Stimulated activated CD4-positive, alpha-beta T cell treated with anti-CD3 and anti-CD28 coated beads, TNF-alpha, amount 100 ng/mL, for 1 hour (primary cell): ENCODE results near the gene ATP6V0D1.

ENCODE experiments used
- DNase-seq, 3 donors: peaks; one replicate each; pipeline ENCODE4 v3.0.0-alpha.2; 2020; ENCODE audit warnings: low read depth in 3 of 3, low spot score in 1 of 3

The ATP6V0D1 gene

DNA sequence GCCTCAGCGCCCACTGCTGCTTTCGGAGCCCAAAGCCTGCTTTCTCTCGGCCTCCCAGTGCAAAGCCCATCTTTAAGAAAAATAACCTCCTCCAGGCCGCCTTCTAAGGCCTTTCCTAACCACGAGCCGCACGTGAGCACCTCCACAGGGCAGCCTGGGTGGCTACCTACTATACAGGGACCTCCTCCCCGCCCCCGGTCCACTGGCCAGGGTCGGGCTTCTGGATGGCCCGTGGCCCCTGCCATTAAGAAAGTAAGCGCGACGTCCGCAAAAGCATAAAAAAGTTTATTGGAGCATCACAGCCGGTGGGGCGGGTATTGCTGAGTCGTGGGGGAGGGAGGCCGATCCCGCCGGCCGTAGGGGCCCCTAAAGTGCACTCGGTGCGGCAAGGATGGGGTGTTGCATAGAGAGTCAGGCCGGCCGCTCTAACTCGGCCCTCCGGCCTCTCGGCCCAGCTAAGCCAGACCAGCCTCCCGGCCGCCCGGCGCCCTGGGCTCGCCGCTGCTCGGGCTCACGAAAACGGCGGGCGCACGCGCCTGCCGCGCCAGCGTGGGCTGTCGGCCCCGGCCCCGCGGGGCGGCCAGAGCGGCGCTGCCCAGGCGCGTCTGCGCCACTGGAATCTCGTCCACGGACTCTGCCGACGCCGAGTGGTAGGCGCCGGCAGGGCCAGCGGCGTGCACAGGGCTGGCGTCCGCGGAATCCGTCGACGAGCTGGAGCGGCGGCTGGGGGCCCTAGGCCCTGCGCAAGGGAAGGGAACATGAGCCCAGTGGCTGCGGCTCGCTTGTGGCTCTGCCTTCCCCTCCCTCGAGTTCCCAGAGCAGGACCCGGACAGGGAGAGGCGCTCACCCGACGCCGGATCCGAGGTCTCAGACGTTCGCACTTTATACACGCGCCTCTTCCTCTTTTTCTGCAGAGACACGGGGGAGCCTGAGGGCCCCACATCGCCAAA lies 86.5 kb downstream of the ATP6V0D1 start:
- DNase-seq: no peak

DNA sequence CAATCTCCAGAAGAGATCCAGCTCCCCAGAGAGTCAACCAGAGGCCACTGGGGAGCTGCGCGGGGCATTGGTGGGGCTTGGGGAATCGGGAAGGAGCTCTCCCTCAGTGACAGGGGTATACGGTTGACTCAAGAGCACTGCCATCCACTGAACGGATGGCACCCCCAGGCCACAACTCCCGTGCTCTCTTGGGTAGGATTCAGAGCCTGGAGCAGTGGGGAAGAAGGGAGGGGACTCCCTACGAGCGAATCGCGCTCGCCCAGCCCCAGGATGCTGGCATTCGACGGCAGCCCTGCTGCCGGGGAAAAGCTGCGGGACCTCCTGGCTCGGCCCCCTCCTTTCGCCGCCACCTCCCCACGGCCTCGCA lies 87.2 kb downstream of the ATP6V0D1 start:
- DNase-seq: no peak

DNA sequence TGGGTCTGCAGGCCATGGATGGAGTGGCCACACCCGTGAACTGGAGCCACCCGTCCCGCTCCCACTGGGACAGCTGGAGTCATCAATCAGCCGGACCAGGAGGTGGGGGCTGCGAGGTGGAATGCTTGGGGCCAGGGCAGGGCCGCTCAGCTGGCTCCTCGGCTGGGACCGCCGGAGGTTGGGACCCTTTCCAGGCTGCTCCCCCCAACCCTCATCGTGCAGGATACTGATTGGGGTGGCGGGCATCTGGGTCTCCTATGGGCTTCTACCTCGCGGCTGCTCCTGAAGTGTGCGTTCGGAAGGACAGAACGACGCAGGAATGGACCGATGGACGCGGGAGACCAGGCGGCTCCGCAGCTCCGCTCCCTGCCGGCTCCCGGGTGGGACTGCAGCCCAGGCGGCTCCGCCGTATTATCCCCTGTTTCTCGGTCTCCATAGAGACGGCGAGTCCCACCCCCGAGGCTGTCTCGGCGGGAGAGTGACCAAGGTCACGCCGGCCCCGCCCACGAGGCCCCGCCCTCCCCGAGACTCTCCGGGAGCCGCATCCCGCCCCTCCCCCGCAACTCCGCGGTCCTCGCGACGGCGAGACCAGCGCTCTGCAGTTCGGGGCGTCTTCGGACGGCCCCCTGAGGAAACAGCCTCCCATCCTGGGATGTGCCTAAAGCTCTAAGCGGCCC lies 87.7 kb downstream of the ATP6V0D1 start, which contains the start of gene TPPP3:
TSS of gene TPPP3 (minus strand) at position 388 of the 677 bp plus-strand sequence. CDS start 2,387 bp downstream, outside the sequence.
- DNase-seq: no peak

DNA sequence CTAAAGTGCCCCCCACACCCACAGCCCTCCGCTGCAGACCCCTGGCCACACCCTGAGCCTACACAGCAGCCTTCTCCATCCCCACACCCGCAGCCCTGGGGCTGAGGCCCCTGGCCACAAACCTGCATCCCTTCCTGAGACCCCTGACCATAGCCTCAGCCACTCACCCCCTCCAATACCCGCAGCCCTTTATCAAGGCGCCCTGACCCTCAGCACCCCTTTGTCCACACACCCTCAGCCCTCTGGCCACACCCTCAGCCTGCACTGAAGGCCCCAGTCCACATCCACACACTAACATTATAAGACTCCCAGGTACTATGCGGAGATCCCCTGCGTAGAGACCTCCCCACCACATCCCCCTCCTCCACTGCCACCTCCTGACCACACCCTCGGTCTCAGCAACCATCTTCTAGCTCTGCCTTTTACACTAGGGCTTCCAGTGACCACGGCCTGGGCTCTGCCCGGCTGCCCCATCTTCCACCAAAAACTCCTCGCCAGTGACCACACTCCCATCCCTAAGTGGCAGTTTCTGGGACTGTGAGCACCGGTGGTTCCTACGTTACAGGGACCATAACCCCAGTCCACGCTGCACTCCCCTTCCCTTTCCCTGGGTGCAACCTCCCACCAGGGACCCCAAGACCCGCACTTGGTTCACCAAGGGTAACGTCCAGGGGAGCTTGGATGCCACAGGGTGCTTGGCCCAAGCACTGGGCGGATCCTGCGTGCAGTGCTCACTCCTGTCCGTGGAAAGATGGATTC lies 88.5 kb downstream of the ATP6V0D1 start:
- DNase-seq: no peak

DNA sequence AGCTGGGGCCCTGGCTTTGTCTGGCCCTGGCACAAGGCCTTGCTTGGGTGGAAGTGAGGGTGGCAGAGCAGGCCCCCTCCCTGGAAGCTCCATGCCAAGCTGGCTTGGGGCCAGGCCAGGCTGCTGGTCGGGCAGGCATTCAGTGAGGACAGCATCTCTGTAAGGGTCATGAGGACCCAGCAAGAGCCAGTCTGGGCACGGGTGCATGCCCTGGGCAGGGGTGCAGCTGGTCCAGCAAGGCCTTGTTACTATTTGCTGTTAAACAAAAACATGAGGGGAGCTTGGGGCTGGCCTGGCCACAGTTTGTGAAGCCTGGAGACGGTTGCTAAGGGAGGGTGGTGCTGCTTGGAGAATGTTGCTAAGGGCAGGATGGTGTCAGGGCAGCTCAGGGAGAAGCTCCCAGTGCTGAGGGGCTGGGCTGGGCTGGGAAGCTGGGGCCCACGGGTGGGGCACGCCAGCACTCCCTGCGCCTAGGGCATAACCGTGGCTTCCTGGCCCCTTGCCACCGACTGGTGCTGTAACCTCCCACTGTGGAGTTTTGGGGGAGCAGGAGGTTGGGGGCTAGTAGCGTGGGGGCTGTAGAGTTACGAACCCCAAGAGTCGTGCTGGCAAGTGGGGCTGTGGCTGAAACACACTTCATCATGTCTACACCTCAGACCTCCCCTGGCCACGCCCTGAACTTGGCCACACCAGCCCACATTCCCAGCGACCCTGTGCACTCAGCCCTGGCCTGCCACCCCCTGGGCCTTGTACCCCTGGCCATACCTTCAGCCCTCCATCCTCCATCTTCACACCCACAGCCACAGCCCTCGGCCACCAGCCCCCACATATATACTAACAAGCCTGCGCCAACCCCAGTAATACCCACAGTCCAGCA lies 89.3 kb downstream of the ATP6V0D1 start:
- no peak for DNase-seq

DNA sequence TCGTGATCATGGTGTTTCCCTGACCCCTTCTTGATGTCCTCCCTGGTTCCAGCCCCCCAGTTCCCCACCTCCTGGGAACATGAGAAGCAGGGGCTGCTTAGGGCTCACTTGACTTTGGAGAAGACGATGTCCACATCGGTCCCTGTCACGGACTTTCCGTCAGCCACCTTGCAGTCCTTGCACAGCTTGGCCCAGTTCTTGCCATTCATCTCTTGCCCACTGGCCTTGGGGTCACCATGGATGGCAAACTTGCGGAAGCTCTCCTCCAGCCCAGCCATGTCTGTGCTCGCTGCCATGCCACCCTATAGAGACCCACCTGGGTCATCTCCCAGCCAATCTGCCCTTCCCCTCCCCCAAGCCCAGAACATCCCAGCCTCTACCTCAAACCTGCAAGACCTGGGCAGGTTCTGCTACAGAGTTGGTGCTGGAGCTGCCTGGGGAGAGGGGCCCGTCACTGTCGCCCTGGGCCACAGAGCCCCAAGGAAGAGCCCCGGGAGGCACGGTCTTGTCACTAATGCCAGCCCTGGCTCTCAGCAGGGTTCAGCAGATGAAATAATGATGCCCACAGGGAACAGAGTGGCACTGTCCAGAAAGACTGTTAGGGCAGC lies 90.0 kb downstream of the ATP6V0D1 start:
- no peak for DNase-seq

DNA sequence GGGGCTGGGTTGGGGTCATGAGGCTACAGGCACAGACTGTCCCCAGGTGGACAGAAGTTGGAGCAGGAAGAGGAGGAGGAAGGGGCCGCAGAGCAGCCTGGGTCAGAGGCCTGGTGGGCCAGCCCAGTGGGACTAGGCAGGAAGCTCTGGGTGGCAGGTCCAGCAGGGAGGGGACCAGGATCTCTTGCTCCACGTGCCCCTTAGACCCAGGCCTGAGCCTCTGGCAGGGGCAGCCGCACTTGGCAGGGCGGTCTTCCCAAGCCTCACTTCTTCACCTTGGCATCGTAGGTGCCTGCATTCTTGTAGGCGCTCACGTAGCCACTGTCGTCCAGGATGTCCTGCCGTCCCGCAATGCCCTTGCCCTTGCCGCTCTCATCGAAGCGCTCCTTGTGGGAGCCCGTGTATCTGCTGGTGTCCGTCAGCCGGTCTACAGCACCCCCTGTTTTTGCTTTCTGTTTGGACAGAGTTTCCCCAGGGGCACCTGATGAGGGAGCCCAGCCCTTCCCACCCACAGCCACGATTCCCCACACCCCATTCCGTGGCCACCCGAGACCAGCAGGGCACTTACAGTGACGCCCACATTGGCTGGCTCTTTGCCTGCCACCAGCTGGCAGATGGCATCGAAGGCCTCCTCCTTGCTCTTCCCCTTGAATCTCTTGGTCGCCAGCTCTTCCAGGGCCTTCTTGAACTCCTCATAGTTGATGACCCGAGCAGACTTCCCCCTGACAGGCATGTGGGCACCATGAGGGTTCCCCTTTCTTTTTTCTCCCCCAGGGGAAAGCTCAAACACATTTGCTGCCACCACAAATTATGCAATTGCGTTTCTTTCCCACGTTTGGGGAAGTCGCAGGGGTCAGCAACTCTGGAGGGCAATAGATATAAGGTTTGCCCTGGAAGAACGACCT lies 90.8 kb downstream of the ATP6V0D1 start:
- DNase-seq: no peak

DNA sequence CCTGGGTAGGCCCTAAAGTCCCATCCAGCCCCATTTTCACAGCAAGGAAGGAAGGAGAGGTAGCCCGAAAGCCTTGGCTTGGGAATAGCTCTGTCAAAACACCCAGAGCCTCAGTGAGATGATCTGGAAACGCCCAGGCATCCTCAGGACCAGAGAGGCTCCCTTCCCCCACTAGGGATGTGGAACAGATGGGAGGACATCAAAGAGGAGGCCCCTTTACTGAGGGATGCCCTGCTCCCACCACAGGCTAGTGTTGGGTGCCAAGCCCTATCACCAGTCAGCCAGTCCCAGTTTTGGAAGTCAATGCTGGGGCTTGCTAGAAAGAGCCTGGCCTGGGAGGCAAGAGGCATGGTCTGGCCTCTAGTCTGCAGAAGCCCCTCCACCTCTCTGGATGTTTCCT lies 92.4 kb downstream of the ATP6V0D1 start:
- DNase-seq: no peak

DNA sequence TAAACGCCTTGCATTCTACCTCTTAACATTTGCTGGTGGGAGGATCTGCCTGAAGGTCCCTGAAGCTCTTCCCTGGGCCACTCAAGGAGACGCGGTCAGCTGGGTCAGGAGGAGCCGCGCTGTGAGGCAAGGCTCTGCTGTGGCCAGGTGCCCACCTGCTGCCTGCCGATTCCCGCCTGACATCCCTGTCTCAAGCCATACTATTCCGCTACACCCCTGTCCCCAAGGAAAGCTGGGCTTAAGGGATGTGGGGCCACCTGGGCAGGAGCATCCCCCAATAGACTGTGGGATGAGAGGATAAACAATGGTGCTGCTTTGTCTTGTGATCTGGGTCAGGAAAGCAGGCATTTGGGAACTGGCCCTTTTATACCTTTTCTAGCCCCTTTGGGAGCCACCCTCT lies 92.8 kb downstream of the ATP6V0D1 start:
- no peak for DNase-seq
